ENCODE data around the gene MMP1.

The MMP1 gene

GRCh38 chr11:102799681-102800340, 1.9 kb upstream of the MMP1 start:
- DNase-seq (ENCODE audit: low spot score in 2 of 2), result no peak
- peaks cover 17% of the 10 kb centered on the region for H3K27me3 Mint-ChIP-seq
- H3K4me1 Mint-ChIP-seq, result no peaks in the 10 kb centered on the region
- no peak for ATAC-seq (replicated peaks; ENCODE audit: extremely low read depth, poor library complexity, severe bottlenecking)
- no peaks in the 10 kb centered on the region for H3K9me3 Mint-ChIP-seq
- H3K4me3 Mint-ChIP-seq, result no peak overlapping the region
- H3K36me3 Mint-ChIP-seq (ENCODE audit: insufficient read depth), result no peaks in the 10 kb centered on the region
- H3K27ac Mint-ChIP-seq (ENCODE audit: low read depth), result no peak overlapping the region

GRCh38 chr11:102794382-102794781, 3.6 kb downstream of the MMP1 start:
- DNase-seq (ENCODE audit: low spot score in 2 of 2) (no peak), ATAC-seq (replicated peaks; ENCODE audit: extremely low read depth, poor library complexity, severe bottlenecking) (no peak)
- Mint-ChIP-seq H3K4me3 (no peak overlapping the region), H3K4me1 (no peaks in the 10 kb centered on the region), H3K36me3 (ENCODE audit: insufficient read depth) (no peaks in the 10 kb centered on the region), H3K27ac (ENCODE audit: low read depth) (no peak overlapping the region), H3K9me3 (no peaks in the 10 kb centered on the region), H3K27me3 (peaks cover 3% of the 10 kb centered on the region)

- no peak for DNase-seq (ENCODE audit: low spot score in 2 of 2)
Measured at GRCh38 chr11:102793677-102794290, 4.2 kb downstream of the MMP1 start.

GRCh38 chr11:102792604-102793003, 5.4 kb downstream of the MMP1 start:
- no peaks in the 10 kb centered on the region for H3K36me3 Mint-ChIP-seq (ENCODE audit: insufficient read depth)
- ATAC-seq (replicated peaks; ENCODE audit: extremely low read depth, poor library complexity, severe bottlenecking) (no peak), DNase-seq (ENCODE audit: low spot score in 2 of 2) (no peak)
- no peak overlapping the region for H3K27ac Mint-ChIP-seq (ENCODE audit: low read depth)
- no peaks in the 10 kb centered on the region for H3K4me1 Mint-ChIP-seq
- peaks cover 14% of the 10 kb centered on the region for H3K27me3 Mint-ChIP-seq
- H3K4me3 Mint-ChIP-seq, result no peak overlapping the region
- H3K9me3 Mint-ChIP-seq, result no peaks in the 10 kb centered on the region

More at GRCh38 chr11:102793677-102794290, 4.2 kb downstream of the MMP1 start:
- H3K27ac Mint-ChIP-seq (ENCODE audit: low read depth), result no peak overlapping the region
- H3K4me1 Mint-ChIP-seq, result no peaks in the 10 kb centered on the region
- no peak overlapping the region for H3K4me3 Mint-ChIP-seq
- H3K27me3 Mint-ChIP-seq, result peaks cover 9% of the 10 kb centered on the region
- no peaks in the 10 kb centered on the region for H3K36me3 Mint-ChIP-seq (ENCODE audit: insufficient read depth)
- ATAC-seq (replicated peaks; ENCODE audit: extremely low read depth, poor library complexity, severe bottlenecking), result no peak
- H3K9me3 Mint-ChIP-seq, result no peaks in the 10 kb centered on the region

GRCh38 chr11:102791271-102792036, 6.5 kb downstream of the MMP1 start:
- ATAC-seq (replicated peaks; ENCODE audit: extremely low read depth, poor library complexity, severe bottlenecking), result no peak
- DNase-seq (ENCODE audit: low spot score in 2 of 2), result no peak
- Mint-ChIP-seq H3K27me3 (peaks cover 14% of the 10 kb centered on the region), H3K9me3 (no peaks in the 10 kb centered on the region), H3K27ac (ENCODE audit: low read depth) (no peak overlapping the region), H3K4me3 (no peak overlapping the region), H3K36me3 (ENCODE audit: insufficient read depth) (no peaks in the 10 kb centered on the region), H3K4me1 (no peaks in the 10 kb centered on the region)

GRCh38 chr11:102788334-102788995, 9.5 kb downstream of the MMP1 start:
- Mint-ChIP-seq H3K4me1 (no peaks in the 10 kb centered on the region), H3K27ac (ENCODE audit: low read depth) (no peak overlapping the region), H3K27me3 (peaks cover 14% of the 10 kb centered on the region), H3K36me3 (ENCODE audit: insufficient read depth) (no peaks in the 10 kb centered on the region), H3K4me3 (no peak overlapping the region), H3K9me3 (no peaks in the 10 kb centered on the region)
- DNase-seq (ENCODE audit: low spot score in 2 of 2) (no peak), ATAC-seq (replicated peaks; ENCODE audit: extremely low read depth, poor library complexity, severe bottlenecking) (no peak)

GRCh38 chr11:102784380-102784779, 13.6 kb downstream of the MMP1 start:
- no peaks in the 10 kb centered on the region for H3K4me1 Mint-ChIP-seq
- H3K9me3 Mint-ChIP-seq, result no peaks in the 10 kb centered on the region
- no peak overlapping the region for H3K4me3 Mint-ChIP-seq
- DNase-seq (ENCODE audit: low spot score in 2 of 2) (no peak), ATAC-seq (replicated peaks; ENCODE audit: extremely low read depth, poor library complexity, severe bottlenecking) (no peak)
- H3K27me3 Mint-ChIP-seq, result peaks cover 33% of the 10 kb centered on the region
- H3K36me3 Mint-ChIP-seq (ENCODE audit: insufficient read depth), result no peaks in the 10 kb centered on the region
- H3K27ac Mint-ChIP-seq (ENCODE audit: low read depth), result no peak overlapping the region

- Mint-ChIP-seq H3K4me3 (no peak overlapping the region), H3K27me3 (peaks cover 27% of the 10 kb centered on the region), H3K27ac (ENCODE audit: low read depth) (no peak overlapping the region), H3K9me3 (no peaks in the 10 kb centered on the region), H3K36me3 (ENCODE audit: insufficient read depth) (no peaks in the 10 kb centered on the region), H3K4me1 (no peaks in the 10 kb centered on the region)
- no peak for ATAC-seq (replicated peaks; ENCODE audit: extremely low read depth, poor library complexity, severe bottlenecking)
- no peak for DNase-seq (ENCODE audit: low spot score in 2 of 2)
Measured at GRCh38 chr11:102783720-102784119, 14.2 kb downstream of the MMP1 start.

- Mint-ChIP-seq H3K4me1 (no peaks in the 10 kb centered on the region), H3K27ac (ENCODE audit: low read depth) (no peak overlapping the region), H3K9me3 (no peaks in the 10 kb centered on the region), H3K4me3 (no peak overlapping the region), H3K36me3 (ENCODE audit: insufficient read depth) (no peaks in the 10 kb centered on the region), H3K27me3 (peaks cover 22% of the 10 kb centered on the region)
- DNase-seq (ENCODE audit: low spot score in 2 of 2), result no peak
- ATAC-seq (replicated peaks; ENCODE audit: extremely low read depth, poor library complexity, severe bottlenecking), result no peak
Measured at GRCh38 chr11:102783016-102783415, 14.9 kb downstream of the MMP1 start.

- Mint-ChIP-seq H3K4me3 (no peak overlapping the region), H3K27ac (ENCODE audit: low read depth) (no peak overlapping the region), H3K9me3 (no peaks in the 10 kb centered on the region), H3K36me3 (ENCODE audit: insufficient read depth) (no peaks in the 10 kb centered on the region), H3K4me1 (no peaks in the 10 kb centered on the region), H3K27me3 (peaks cover 22% of the 10 kb centered on the region)
- ATAC-seq (replicated peaks; ENCODE audit: extremely low read depth, poor library complexity, severe bottlenecking) (no peak), DNase-seq (ENCODE audit: low spot score in 2 of 2) (no peak)
Measured at GRCh38 chr11:102781676-102782075, 16.3 kb downstream of the MMP1 start.

GRCh38 chr11:102780491-102780918, 17.5 kb downstream of the MMP1 start, which contains the start of gene MMP10:
Gene MMP10 (minus strand): TSS chr11:102780628. CDS start chr11:102780591, 37 bp downstream.
- no peak within 1 kb of the TSS for H3K27ac Mint-ChIP-seq (ENCODE audit: low read depth)
- no peaks in the 10 kb centered on the region for H3K4me1 Mint-ChIP-seq
- no peak within 1 kb of the TSS for H3K4me3 Mint-ChIP-seq
- H3K27me3 Mint-ChIP-seq, result peaks cover 22% of the 10 kb centered on the region
- ATAC-seq (replicated peaks; ENCODE audit: extremely low read depth, poor library complexity, severe bottlenecking) (no peak), DNase-seq (ENCODE audit: low spot score in 2 of 2) (no peak)
- no peaks in the 10 kb centered on the region for H3K9me3 Mint-ChIP-seq
- no peaks in the 10 kb centered on the region for H3K36me3 Mint-ChIP-seq (ENCODE audit: insufficient read depth)

GRCh38 chr11:102776454-102776853, 21.5 kb downstream of the MMP1 start:
- Mint-ChIP-seq H3K4me1 (no peaks in the 10 kb centered on the region), H3K36me3 (ENCODE audit: insufficient read depth) (no peaks in the 10 kb centered on the region), H3K4me3 (no peak overlapping the region), H3K27ac (ENCODE audit: low read depth) (no peak overlapping the region), H3K27me3 (peaks cover 22% of the 10 kb centered on the region), H3K9me3 (no peaks in the 10 kb centered on the region)
- no peak for ATAC-seq (replicated peaks; ENCODE audit: extremely low read depth, poor library complexity, severe bottlenecking)
- DNase-seq (ENCODE audit: low spot score in 2 of 2), result no peak
